Neural cell (in vitro differentiated cells): ENCODE data around the gene PHPT1. TPM values are rescaled to one million over a fixed set of nuclear protein-coding genes. Genes with fewer than 3 reads are reported as not detected.
A peak's percentile ranks its signal among the peaks of the same experiment; 100 is the strongest.

Source experiments
- H2AFZ ChIP-seq: fragments of 200-600, 300-800 bp; sonication (generic), shearing (Covaris generic); 2 replicates; pipeline ENCODE4 v1.6.0; 2014; ENCODE audit warnings: low read depth, mild to moderate bottlenecking, antibody characterized with exemption, low read length, moderate library complexity
- H3F3A ChIP-seq: fragments of 200-600 bp; shearing (Covaris generic); 2 replicates; pipeline ENCODE4 v1.6.1; 2016; ENCODE audit warnings: mild to moderate bottlenecking, moderate library complexity, mixed read lengths, antibody characterized with exemption, low read length; ENCODE audit not compliant: insufficient read depth, poor library complexity, severe bottlenecking
- H3K27ac ChIP-seq: fragments of 200-600, 300-800 bp; sonication (generic), shearing (Covaris generic); 2 replicates; pipeline ENCODE4 v1.5.1; 2014; ENCODE audit warnings: mild to moderate bottlenecking, low read length, moderate library complexity
- H3K27me3 ChIP-seq: fragments of 300-800, 200-600 bp; sonication (generic), shearing (Covaris generic); 2 replicates; pipeline ENCODE4 v1.6.0; 2014; ENCODE audit warnings: mild to moderate bottlenecking, low read depth, low read length, moderate library complexity; ENCODE audit not compliant: insufficient read depth
- H3K36me3 ChIP-seq: fragments of 300-800, 200-600 bp; sonication (generic), shearing (Covaris generic); 2 replicates; pipeline ENCODE4 v1.5.1; 2014; ENCODE audit warnings: mild to moderate bottlenecking, antibody characterized with exemption, low read length, moderate library complexity; ENCODE audit not compliant: insufficient read depth
- H3K4me2 ChIP-seq: fragments of 300-800, 200-600 bp; sonication (generic), shearing (Covaris generic); 2 replicates; pipeline ENCODE4 v1.6.0; 2014; ENCODE audit warnings: mild to moderate bottlenecking, low read length
- H3K4me3 ChIP-seq: fragments of 300-800, 200-600 bp; sonication (generic), shearing (Covaris generic); 2 replicates; pipeline ENCODE4 v1.5.1; 2014; ENCODE audit warnings: mild to moderate bottlenecking, low read length, moderate library complexity
- H3K79me2 ChIP-seq: fragments of 200-600 bp; shearing (Covaris generic); replicated peaks from 2 replicates; pipeline ENCODE4 v1.6.0; 2014; ENCODE audit warnings: mild to moderate bottlenecking, low read length, moderate library complexity; ENCODE audit not compliant: insufficient read depth
- H3K9ac ChIP-seq: fragments of 300-800, 200-600 bp; sonication (generic), shearing (Covaris generic); 2 replicates; pipeline ENCODE4 v1.6.1; 2016; ENCODE audit warnings: mild to moderate bottlenecking, low read length, mixed read lengths
- H3K9me2 ChIP-seq: fragments of 200-600 bp; shearing (Covaris generic); 2 replicates; pipeline ENCODE4 v1.6.1; 2016; ENCODE audit warnings: mild to moderate bottlenecking, low read length, mixed read lengths; ENCODE audit not compliant: insufficient read depth
- H3K9me3 ChIP-seq: fragments of 200-600, 300-800 bp; sonication (generic), shearing (Covaris generic); 2 replicates; pipeline ENCODE4 v1.6.1; 2016; ENCODE audit warnings: mild to moderate bottlenecking, mixed run types, low read length, moderate library complexity, mixed read lengths
- H4K20me1 ChIP-seq: fragments of 200-600 bp; shearing (Covaris generic); 2 replicates; pipeline ENCODE4 v1.6.1; 2016; ENCODE audit warnings: mild to moderate bottlenecking, mixed run types; ENCODE audit not compliant: insufficient read depth
- CTCF ChIP-seq: fragments of 450-650 bp; IDR thresholded peaks from 2 replicates; pipeline ENCODE4 v1.5.1; 2014; ENCODE audit warnings: antibody characterized with exemption, mild to moderate bottlenecking, moderate library complexity; ENCODE audit not compliant: poor library complexity, severe bottlenecking
- EP300 ChIP-seq: fragments of 450-650 bp; conservative IDR thresholded peaks from 2 replicates; pipeline ENCODE4 v1.6.1; 2014; ENCODE audit warnings: antibody characterized with exemption, mild to moderate bottlenecking, moderate library complexity; ENCODE audit not compliant: poor library complexity, severe bottlenecking
- EZH2 ChIP-seq: fragments of 200-600, 300-800 bp; shearing (Covaris generic), sonication (generic); IDR thresholded peaks from 2 replicates; pipeline ENCODE4 v1.6.1; 2014; ENCODE audit warnings: antibody characterized with exemption, low read length, borderline replicate concordance, mild to moderate bottlenecking; ENCODE audit not compliant: insufficient read depth, poor library complexity, severe bottlenecking
- MXI1 ChIP-seq: fragments of 450-650 bp; conservative IDR thresholded peaks from 2 replicates; pipeline ENCODE4 v1.6.1; 2014; ENCODE audit warnings: antibody characterized with exemption, mild to moderate bottlenecking; ENCODE audit not compliant: poor library complexity, severe bottlenecking
- POLR2AphosphoS5 ChIP-seq: IDR thresholded peaks from 2 replicates; pipeline ENCODE4 v1.6.1; 2012
- RAD21 ChIP-seq: fragments of 450-650 bp; conservative IDR thresholded peaks from 2 replicates; pipeline ENCODE4 v1.6.1; 2014; ENCODE audit warnings: antibody characterized with exemption, mild to moderate bottlenecking, moderate library complexity
- TAF1 ChIP-seq: IDR thresholded peaks from 2 replicates; pipeline ENCODE4 v1.6.1; 2012; ENCODE audit warnings: low read depth
- polyA plus RNA-seq: library from polyadenylated mRNA; depleted of rRNA; stranded (reverse); fragments of >200 nt; gene quantifications from 2 replicates; pipeline ENCODE4 v1.2.3, GENCODE V29; 2014
- TF ChIP-seq, protein P1 (sequence below): IDR thresholded peaks from 2 replicates; pipeline ENCODE4 v1.6.1; 2012; ENCODE audit warnings: borderline replicate concordance

Gene PHPT1
- polyA plus RNA-seq, 1 donor from 2014 or later: 279 TPM

GRCh38 chr9:136847088-136847825, 2.0 kb upstream of the PHPT1 start:
- H3K27ac ChIP-seq: peak overlapping the region; percentile 81
- no peaks in the 10 kb centered on the region for H3K79me2 ChIP-seq
- no peaks in the 10 kb centered on the region for H3K9me3 ChIP-seq
- no peaks in the 10 kb centered on the region for H3K27me3 ChIP-seq
- peak overlapping the region; percentile 86 for H3K4me3 ChIP-seq
- H3F3A ChIP-seq: no peaks in the 10 kb centered on the region
- no peak overlapping the region for H2AFZ ChIP-seq
- no peaks in the 10 kb centered on the region for H3K9me2 ChIP-seq
- no peaks in the 10 kb centered on the region for H4K20me1 ChIP-seq
- no peak overlapping the region for H3K4me2 ChIP-seq
- TF ChIP-seq, protein P1, sequence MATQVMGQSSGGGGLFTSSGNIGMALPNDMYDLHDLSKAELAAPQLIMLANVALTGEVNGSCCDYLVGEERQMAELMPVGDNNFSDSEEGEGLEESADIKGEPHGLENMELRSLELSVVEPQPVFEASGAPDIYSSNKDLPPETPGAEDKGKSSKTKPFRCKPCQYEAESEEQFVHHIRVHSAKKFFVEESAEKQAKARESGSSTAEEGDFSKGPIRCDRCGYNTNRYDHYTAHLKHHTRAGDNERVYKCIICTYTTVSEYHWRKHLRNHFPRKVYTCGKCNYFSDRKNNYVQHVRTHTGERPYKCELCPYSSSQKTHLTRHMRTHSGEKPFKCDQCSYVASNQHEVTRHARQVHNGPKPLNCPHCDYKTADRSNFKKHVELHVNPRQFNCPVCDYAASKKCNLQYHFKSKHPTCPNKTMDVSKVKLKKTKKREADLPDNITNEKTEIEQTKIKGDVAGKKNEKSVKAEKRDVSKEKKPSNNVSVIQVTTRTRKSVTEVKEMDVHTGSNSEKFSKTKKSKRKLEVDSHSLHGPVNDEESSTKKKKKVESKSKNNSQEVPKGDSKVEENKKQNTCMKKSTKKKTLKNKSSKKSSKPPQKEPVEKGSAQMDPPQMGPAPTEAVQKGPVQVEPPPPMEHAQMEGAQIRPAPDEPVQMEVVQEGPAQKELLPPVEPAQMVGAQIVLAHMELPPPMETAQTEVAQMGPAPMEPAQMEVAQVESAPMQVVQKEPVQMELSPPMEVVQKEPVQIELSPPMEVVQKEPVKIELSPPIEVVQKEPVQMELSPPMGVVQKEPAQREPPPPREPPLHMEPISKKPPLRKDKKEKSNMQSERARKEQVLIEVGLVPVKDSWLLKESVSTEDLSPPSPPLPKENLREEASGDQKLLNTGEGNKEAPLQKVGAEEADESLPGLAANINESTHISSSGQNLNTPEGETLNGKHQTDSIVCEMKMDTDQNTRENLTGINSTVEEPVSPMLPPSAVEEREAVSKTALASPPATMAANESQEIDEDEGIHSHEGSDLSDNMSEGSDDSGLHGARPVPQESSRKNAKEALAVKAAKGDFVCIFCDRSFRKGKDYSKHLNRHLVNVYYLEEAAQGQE: no peak
- TF ChIP-seq EP300 (no peak), CTCF (no peak), TAF1 (no peak), EZH2 (no peak), MXI1 (no peak), POLR2AphosphoS5 (no peak)
- no peaks in the 10 kb centered on the region for H3K36me3 ChIP-seq
- peak overlapping the region; percentile 68 for H3K9ac ChIP-seq

- peak overlapping the region; percentile 68 for H3K9ac ChIP-seq
- H3K4me2 ChIP-seq: peak overlapping the region; percentile 55
- H3K27me3 ChIP-seq: no peaks in the 10 kb centered on the region
- no peaks in the 10 kb centered on the region for H3K79me2 ChIP-seq
- peak overlapping the region; percentile 86 for H3K4me3 ChIP-seq
- H4K20me1 ChIP-seq: no peaks in the 10 kb centered on the region
- no peaks in the 10 kb centered on the region for H3K36me3 ChIP-seq
- H3K9me3 ChIP-seq: no peaks in the 10 kb centered on the region
- peak overlapping the region; percentile 81 for H3K27ac ChIP-seq
- no peaks in the 10 kb centered on the region for H3F3A ChIP-seq
- TF ChIP-seq RAD21 (no peak), CTCF (no peak), TAF1 (no peak), MXI1 (peak; percentile 36), EP300 (no peak), POLR2AphosphoS5 (peak; percentile 17)
- H3K9me2 ChIP-seq: no peaks in the 10 kb centered on the region
- no peak overlapping the region for H2AFZ ChIP-seq
These were observed 1.3 kb upstream of the PHPT1 start for GRCh38 chr9:136847826-136848392.
